CD4-positive, alpha-beta T cell (primary cell): ENCODE measurements around the gene SLC24A3. TPM values are rescaled to one million over a fixed set of nuclear protein-coding genes. Genes with fewer than 3 reads are reported as not detected.

Experiments used
- ATAC-seq: fragments of 200-7000 bp; cut with Tn5 transposase; one replicate; pipeline ENCODE4 v1.10.0; 2022; ENCODE audit warnings: mild to moderate bottlenecking; ENCODE audit not compliant: poor library complexity
- CTCF ChIA-PET: fragments of 350-600 bp; sonication (Branson Sonifier 250); formaldehyde crosslinking; loops from one replicate; lab custom pipeline; 2021; ENCODE audit warnings: antibody characterized with exemption, inconsistent platforms; lab: Charles Lee
- POLR2A ChIA-PET: fragments of 350-600 bp; sonication (Branson Sonifier 250); formaldehyde crosslinking; loops from one replicate; lab custom pipeline; 2021; ENCODE audit warnings: antibody characterized with exemption, inconsistent platforms; lab: Charles Lee
- DNase-seq, 14 experiments: peaks; one replicate each; pipeline ENCODE4 v3.0.0-alpha.2; 2013 to 2020; ENCODE audit warnings: mixed read lengths in 2 of 14
- H3K27ac ChIP-seq, 2 donors: one replicate each; pipeline versions ENCODE4 v1.5.1 to v1.7.0; 2013; ENCODE audit warnings: low read length in 2 of 2, low read depth in 1 of 2, mild to moderate bottlenecking in 1 of 2
- H3K27me3 ChIP-seq, 2 experiments: 1 replicate in 1 of 2; 2 replicates in 1 of 2; pipeline versions ENCODE4 v1.6.1 to v1.7.0; 2013; ENCODE audit warnings: low read length in 2 of 2, control low read depth in 1 of 2, mild to moderate bottlenecking in 1 of 2, moderate library complexity in 1 of 2; ENCODE audit not compliant: insufficient read depth in 2 of 2, control insufficient read depth in 1 of 2
- H3K36me3 ChIP-seq: one replicate; pipeline ENCODE4 v1.6.1; 2013; ENCODE audit warnings: low read length, control low read depth; ENCODE audit not compliant: insufficient read depth
- H3K4me1 ChIP-seq: one replicate; pipeline ENCODE4 v1.6.1; 2013; ENCODE audit warnings: low read length, control low read depth; ENCODE audit not compliant: insufficient read depth
- H3K4me3 ChIP-seq: one replicate; pipeline ENCODE4 v1.5.1; 2013; ENCODE audit warnings: mild to moderate bottlenecking, low read length, moderate library complexity
- H3K9me3 ChIP-seq, 2 experiments: 1 replicate in 1 of 2; 2 replicates in 1 of 2; pipeline versions ENCODE4 v1.6.1 to v1.7.0; 2013; ENCODE audit warnings: low read length in 2 of 2, mild to moderate bottlenecking in 2 of 2, control low read depth in 1 of 2, moderate library complexity in 1 of 2; ENCODE audit not compliant: control insufficient read depth in 1 of 2, insufficient read depth in 1 of 2
- H3K27ac Mint-ChIP-seq: one replicate; pipeline ENCODE4 v1.8.0; 2020; ENCODE audit warnings: mixed read lengths
- H3K27me3 Mint-ChIP-seq: one replicate; pipeline ENCODE4 v1.8.0; 2021; ENCODE audit warnings: mixed read lengths
- H3K36me3 Mint-ChIP-seq: one replicate; pipeline ENCODE4 v1.8.0; 2021; ENCODE audit warnings: low read depth, mixed read lengths
- H3K4me1 Mint-ChIP-seq: one replicate; pipeline ENCODE4 v1.8.0; 2021; ENCODE audit warnings: low read depth, mixed read lengths
- H3K4me3 Mint-ChIP-seq: one replicate; pipeline ENCODE4 v1.8.0; 2020; ENCODE audit warnings: mild to moderate bottlenecking, mixed read lengths
- H3K9me3 Mint-ChIP-seq: one replicate; pipeline ENCODE4 v1.8.0; 2020; ENCODE audit warnings: mixed read lengths
- CTCF ChIP-seq: fragments of 200-600 bp; IDR thresholded peaks from one replicate; pipeline ENCODE4 v1.8.0; 2022; ENCODE audit warnings: antibody characterized with exemption, mild to moderate bottlenecking
- intact Hi-C, 2 experiments: fragments of 100-400 bp; cut with DNase I in 1 of 2; cut with micrococcal nuclease in 1 of 2; formaldehyde crosslinking; loops; one replicate each; pipeline versions ENCODE4 v1.15.1 to v1.9.0; 2023 to 2025; cut with DNase I, micrococcal nuclease
- total RNA-seq, 174 experiments: library from RNA in 2 of 174; stranded (reverse) in 2 of 174; gene quantifications; one replicate each; pipeline ENCODE4 v1.2.3 and lab custom pipeline; 2021 to 2026

SLC24A3 gene
- total RNA-seq, 2 experiments from 2014 or later, result not detected

- H3K4me1 Mint-ChIP-seq, result peaks cover 8% of the 10 kb centered on the region
These were observed 327.9 kb downstream of the SLC24A3 start for GRCh38 chr20:19540392-19540791.

GRCh38 chr20:19543101-19543500 is 330.7 kb downstream of the SLC24A3 start:
- H3K4me3 ChIP-seq, result no peak overlapping the region
- Mint-ChIP-seq H3K4me1 (peaks cover 8% of the 10 kb centered on the region), H3K36me3 (no peaks in the 10 kb centered on the region), H3K9me3 (no peaks in the 10 kb centered on the region), H3K27ac (no peak overlapping the region), H3K27me3 (no peaks in the 10 kb centered on the region), H3K4me3 (no peak overlapping the region)
- no peak overlapping the region for H3K27ac ChIP-seq
- H3K27me3 ChIP-seq, result no peaks in the 10 kb centered on the region
- no peak for DNase-seq
- TF ChIP-seq CTCF, result no peak
- no peak for ATAC-seq
- intact Hi-C loops, result no loop called here
- no peaks in the 10 kb centered on the region for H3K36me3 ChIP-seq
- H3K9me3 ChIP-seq, result peaks cover 0 to 9% of the 10 kb centered on the region in 2 experiments
- ChIA-PET CTCF (no interaction called here), POLR2A (no interaction called here)
- no peaks in the 10 kb centered on the region for H3K4me1 ChIP-seq

More at GRCh38 chr20:19540392-19540791, 327.9 kb downstream of the SLC24A3 start:
- POLR2A ChIA-PET, result no interaction called here
- no peak overlapping the region for H3K27ac Mint-ChIP-seq
- no peak overlapping the region for H3K4me3 Mint-ChIP-seq
- Histone ChIP-seq H3K27ac (no peak overlapping the region), H3K27me3 (no peaks in the 10 kb centered on the region), H3K4me1 (no peaks in the 10 kb centered on the region), H3K36me3 (no peaks in the 10 kb centered on the region), H3K9me3 (peaks cover 0 to 8% of the 10 kb centered on the region in 2 experiments), H3K4me3 (no peak overlapping the region)
- H3K27me3 Mint-ChIP-seq, result no peaks in the 10 kb centered on the region
- TF ChIP-seq CTCF, result no peak
- no peak for DNase-seq
- H3K9me3 Mint-ChIP-seq, result peaks cover 4% of the 10 kb centered on the region
- CTCF ChIA-PET, result no interaction called here
- no peak for ATAC-seq
- no peaks in the 10 kb centered on the region for H3K36me3 Mint-ChIP-seq
- intact Hi-C loops, result no loop called here

GRCh38 chr20:19544684-19545083 is 332.2 kb downstream of the SLC24A3 start:
- Histone ChIP-seq H3K27ac (no peak overlapping the region), H3K4me1 (no peaks in the 10 kb centered on the region), H3K27me3 (no peaks in the 10 kb centered on the region), H3K4me3 (no peak overlapping the region), H3K36me3 (no peaks in the 10 kb centered on the region), H3K9me3 (peaks cover 0 to 6% of the 10 kb centered on the region in 2 experiments)
- Mint-ChIP-seq H3K4me3 (no peak overlapping the region), H3K27me3 (no peaks in the 10 kb centered on the region), H3K4me1 (peaks cover 8% of the 10 kb centered on the region), H3K27ac (no peak overlapping the region), H3K36me3 (no peaks in the 10 kb centered on the region), H3K9me3 (no peaks in the 10 kb centered on the region)
- ATAC-seq (no peak), DNase-seq (no peak)
- intact Hi-C loops, result no loop called here
- no peak for TF ChIP-seq CTCF
- CTCF ChIA-PET, result no interaction called here
- POLR2A ChIA-PET, result no interaction called here
